Memory B cell (primary cell): Measurements from ENCODE around the gene MFSD12.
"Not testable (repeated sequence)": the region's sequence is repeated elsewhere in the genome, so short reads cannot be mapped to it uniquely, and the experiment has no call there.

ENCODE experiments used
- ATAC-seq: fragments of 150-1000 bp; cut with Tn5 transposase; 2 replicates; pipeline ENCODE4 v1.10.0; 2021; ENCODE audit warnings: low read depth, mild to moderate bottlenecking, moderate library complexity
- DNase-seq, 2 donors: peaks; one replicate each; pipeline ENCODE4 v3.0.0; 2022; ENCODE audit warnings: low spot score in 2 of 2
- H3K27ac Mint-ChIP-seq: one replicate; pipeline ENCODE4 v1.8.0; 2022; ENCODE audit warnings: mild to moderate bottlenecking, moderate library complexity, mixed read lengths
- H3K27me3 Mint-ChIP-seq: one replicate; pipeline ENCODE4 v1.8.0; 2022; ENCODE audit warnings: mixed read lengths
- H3K36me3 Mint-ChIP-seq: one replicate; pipeline ENCODE4 v1.8.0; 2022; ENCODE audit warnings: mild to moderate bottlenecking, mixed read lengths
- H3K4me1 Mint-ChIP-seq: one replicate; pipeline ENCODE4 v1.8.0; 2022; ENCODE audit warnings: mixed read lengths
- H3K4me3 Mint-ChIP-seq: one replicate; pipeline ENCODE4 v1.8.0; 2022; ENCODE audit warnings: mild to moderate bottlenecking, moderate library complexity, mixed read lengths
- H3K9me3 Mint-ChIP-seq: one replicate; pipeline ENCODE4 v1.8.0; 2022; ENCODE audit warnings: mixed read lengths

The MFSD12 gene

GRCh38 chr19:3590991-3591659 is 33.7 kb upstream of the MFSD12 start:
- ATAC-seq (no peak), DNase-seq (no peak)
- no peaks in the 10 kb centered on the region for H3K4me1 Mint-ChIP-seq
- peaks cover 3% of the 10 kb centered on the region for H3K27me3 Mint-ChIP-seq
- H3K9me3 Mint-ChIP-seq, result no peaks in the 10 kb centered on the region
- no peaks in the 10 kb centered on the region for H3K36me3 Mint-ChIP-seq
- no peak overlapping the region for H3K4me3 Mint-ChIP-seq
- no peak overlapping the region for H3K27ac Mint-ChIP-seq

DNA sequence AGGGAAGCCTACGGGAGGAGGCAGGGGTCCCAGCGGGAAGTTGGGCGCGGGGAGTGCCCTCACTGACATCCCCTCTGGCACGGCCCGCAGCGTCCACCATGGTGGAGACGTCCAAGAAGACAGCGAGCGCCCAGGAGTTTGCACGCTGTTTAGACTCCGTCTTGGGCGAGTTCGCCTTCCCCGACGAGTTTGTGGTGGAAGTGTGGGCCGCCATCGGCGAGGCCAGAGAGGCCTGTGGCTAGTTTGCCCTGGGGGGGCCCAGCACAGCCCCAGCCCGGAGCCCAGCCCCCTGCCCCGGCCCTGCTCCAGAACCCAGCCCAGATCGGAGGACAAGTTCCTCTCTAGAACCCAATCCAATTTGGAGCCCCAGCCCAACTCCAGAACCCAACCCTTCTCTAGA is 32.6 kb upstream of the MFSD12 start:
- no peak overlapping the region for H3K27ac Mint-ChIP-seq
- DNase-seq, result no peak
- H3K4me1 Mint-ChIP-seq, result no peaks in the 10 kb centered on the region
- H3K27me3 Mint-ChIP-seq, result peaks cover 3% of the 10 kb centered on the region
- no peak for ATAC-seq
- no peaks in the 10 kb centered on the region for H3K9me3 Mint-ChIP-seq
- no peaks in the 10 kb centered on the region for H3K36me3 Mint-ChIP-seq
- H3K4me3 Mint-ChIP-seq, result no peak overlapping the region

DNA sequence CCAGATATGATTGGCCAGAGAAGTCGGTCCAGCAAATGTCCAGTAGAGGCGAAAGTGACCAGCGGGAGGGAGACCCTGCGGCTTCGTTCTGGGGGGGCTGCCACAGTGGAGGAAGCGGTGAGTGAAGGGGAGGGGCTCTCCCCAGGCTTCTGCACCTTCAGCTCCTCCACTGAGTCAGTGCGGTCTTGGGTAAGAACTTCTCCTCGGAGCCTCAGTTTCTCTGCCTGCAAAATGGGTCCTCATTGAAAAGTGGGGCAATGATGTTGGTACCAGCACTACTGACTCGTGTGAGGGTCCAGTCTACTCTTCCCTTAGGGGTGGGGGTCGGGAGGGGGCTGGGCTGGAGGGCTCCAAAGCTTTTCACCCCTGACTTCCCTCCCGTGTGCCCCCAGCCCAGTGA is 32.1 kb upstream of the MFSD12 start:
- no peak for DNase-seq
- no peaks in the 10 kb centered on the region for H3K9me3 Mint-ChIP-seq
- no peak overlapping the region for H3K27ac Mint-ChIP-seq
- no peak overlapping the region for H3K4me3 Mint-ChIP-seq
- no peak for ATAC-seq
- no peaks in the 10 kb centered on the region for H3K4me1 Mint-ChIP-seq
- H3K36me3 Mint-ChIP-seq, result no peaks in the 10 kb centered on the region
- H3K27me3 Mint-ChIP-seq, result peaks cover 3% of the 10 kb centered on the region

- no peak for ATAC-seq
- no peak overlapping the region for H3K27ac Mint-ChIP-seq
- no peak overlapping the region for H3K4me3 Mint-ChIP-seq
- DNase-seq, result no peak
- H3K27me3 Mint-ChIP-seq, result peaks cover 3% of the 10 kb centered on the region
- H3K4me1 Mint-ChIP-seq, result no peaks in the 10 kb centered on the region
- no peaks in the 10 kb centered on the region for H3K36me3 Mint-ChIP-seq
- no peaks in the 10 kb centered on the region for H3K9me3 Mint-ChIP-seq
Measured at GRCh38 chr19:3586707-3587346, 29.4 kb upstream of the MFSD12 start.

- DNase-seq (peak in 1 of 2 donors; percentile 42), ATAC-seq (peak; percentile 27)
- Mint-ChIP-seq H3K4me1 (no peaks in the 10 kb centered on the region), H3K4me3 (no peak overlapping the region), H3K9me3 (no peaks in the 10 kb centered on the region), H3K27me3 (peaks cover 3% of the 10 kb centered on the region), H3K36me3 (no peaks in the 10 kb centered on the region), H3K27ac (no peak overlapping the region)
Measured at GRCh38 chr19:3586127-3586626, 28.8 kb upstream of the MFSD12 start.

DNA sequence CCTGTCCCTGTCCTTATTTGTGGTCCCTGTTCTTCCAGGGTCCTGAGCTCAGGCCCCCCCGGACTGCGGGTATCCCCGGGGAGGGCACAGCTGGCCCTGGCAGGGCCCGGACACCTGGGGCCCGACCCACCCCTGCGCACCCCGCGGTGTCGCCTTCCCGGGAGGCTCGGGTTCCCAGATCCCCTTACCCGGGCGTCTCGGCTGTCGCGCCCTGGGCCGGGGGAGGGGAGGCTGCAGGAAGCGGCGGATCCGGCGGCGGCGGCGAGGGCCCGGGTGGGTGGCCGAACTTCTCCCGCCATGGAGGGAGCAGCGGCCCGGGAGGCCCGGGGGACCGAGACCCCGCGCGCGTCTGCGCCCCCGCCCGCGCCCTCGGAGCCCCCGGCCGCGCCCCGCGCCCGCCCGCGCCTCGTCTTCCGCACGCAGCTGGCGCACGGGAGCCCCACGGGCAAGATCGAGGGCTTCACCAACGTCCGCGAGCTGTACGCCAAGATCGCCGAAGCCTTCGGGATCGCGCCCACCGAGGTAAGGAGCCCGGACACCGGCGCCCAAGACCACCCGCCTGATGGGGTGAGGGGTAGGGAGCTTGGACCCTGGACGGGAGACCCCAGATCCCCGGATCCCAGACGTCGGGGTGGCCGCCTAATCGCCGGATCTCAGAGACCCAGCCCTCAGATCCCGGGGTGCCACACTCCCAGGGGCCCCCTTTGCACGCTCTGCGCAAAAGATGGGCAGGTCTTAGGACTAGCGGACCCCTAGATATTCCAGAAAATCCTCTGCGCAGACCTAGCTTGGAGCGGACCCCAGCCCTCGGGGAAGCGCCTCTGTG is 28.1 kb upstream of the MFSD12 start, which contains the start of gene GIPC3:
GIPC3 (plus strand) TSS at position 178 of the 826 bp plus-strand sequence; CDS start at position 298, 120 bp downstream.
- Mint-ChIP-seq H3K9me3 (no peaks in the 10 kb centered on the region), H3K27me3 (peaks cover 3% of the 10 kb centered on the region), H3K4me3 (no peak within 1 kb of the TSS), H3K27ac (no peak within 1 kb of the TSS), H3K36me3 (no peaks in the 10 kb centered on the region), H3K4me1 (no peaks in the 10 kb centered on the region)
- DNase-seq (no peak), ATAC-seq (no peak)

DNA sequence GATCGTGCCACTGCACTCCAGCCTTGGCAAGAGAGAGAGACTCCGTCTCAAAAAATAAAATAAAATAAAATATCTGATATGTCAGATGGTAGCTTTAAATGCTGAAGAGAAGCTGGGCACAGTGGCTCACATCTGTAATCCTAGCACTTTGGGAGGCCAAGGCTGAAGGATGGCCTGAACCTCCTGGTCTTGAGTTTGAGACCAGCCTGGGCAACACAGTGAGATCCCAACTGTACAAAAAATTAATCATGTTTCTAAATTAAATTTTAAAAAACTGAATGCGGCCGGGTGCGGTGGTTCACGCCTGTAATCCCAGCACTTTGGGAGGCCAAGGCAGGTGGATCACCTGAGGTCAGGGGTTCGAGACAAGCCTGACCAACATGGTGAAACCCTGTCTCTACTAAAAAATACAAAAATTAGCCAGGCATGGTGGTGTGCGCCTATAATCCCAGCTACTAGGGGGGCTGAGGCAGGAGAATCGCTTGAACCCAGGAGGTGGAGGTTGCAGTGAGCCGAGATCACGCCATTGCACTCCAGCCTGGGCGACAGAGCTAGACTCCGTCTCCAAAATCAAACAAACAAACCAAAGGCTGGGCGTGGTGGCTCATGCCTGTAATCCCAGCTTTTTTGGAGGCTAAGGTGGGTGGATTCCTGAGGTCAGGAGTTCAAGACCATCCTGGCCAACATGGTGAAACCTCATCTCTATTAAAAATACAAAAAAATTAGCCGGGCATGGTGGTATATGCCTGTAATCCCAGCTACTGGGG is 26.8 kb upstream of the MFSD12 start:
- not testable (repeated sequence) for ATAC-seq, H3K9me3 Mint-ChIP-seq, H3K27ac Mint-ChIP-seq, H3K4me1 Mint-ChIP-seq, H3K4me3 Mint-ChIP-seq, DNase-seq, H3K27me3 Mint-ChIP-seq, H3K36me3 Mint-ChIP-seq

DNA sequence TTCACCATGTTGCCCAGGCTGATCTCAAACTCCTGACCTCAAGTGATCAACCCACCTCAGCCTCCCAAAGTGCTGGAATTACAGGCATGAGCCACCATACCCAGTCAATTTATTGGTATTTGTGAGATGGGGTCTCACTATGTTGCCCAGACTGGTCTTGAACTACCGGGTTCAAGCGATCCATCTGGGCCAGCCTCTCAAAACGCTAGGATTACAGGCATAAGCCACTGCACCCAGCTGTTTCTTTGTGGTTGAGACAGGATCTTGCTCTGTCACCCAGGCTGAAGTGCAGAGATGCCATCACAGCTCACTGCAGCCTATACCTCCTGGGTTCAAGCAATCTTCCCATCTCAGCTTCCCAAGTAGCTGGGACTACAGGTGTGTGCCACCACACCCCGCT is 24.4 kb upstream of the MFSD12 start:
- H3K27me3 Mint-ChIP-seq, H3K4me3 Mint-ChIP-seq, H3K4me1 Mint-ChIP-seq, H3K27ac Mint-ChIP-seq, DNase-seq, H3K9me3 Mint-ChIP-seq, ATAC-seq, H3K36me3 Mint-ChIP-seq: not testable (repeated sequence)

GRCh38 chr19:3580156-3580934 is 23.0 kb upstream of the MFSD12 start:
- H3K27ac Mint-ChIP-seq, result no peak overlapping the region
- H3K27me3 Mint-ChIP-seq, result peaks cover 1% of the 10 kb centered on the region
- DNase-seq (no peak), ATAC-seq (no peak)
- no peak overlapping the region for H3K4me3 Mint-ChIP-seq
- no peaks in the 10 kb centered on the region for H3K4me1 Mint-ChIP-seq
- H3K36me3 Mint-ChIP-seq, result peaks cover 3% of the 10 kb centered on the region
- no peaks in the 10 kb centered on the region for H3K9me3 Mint-ChIP-seq

DNA sequence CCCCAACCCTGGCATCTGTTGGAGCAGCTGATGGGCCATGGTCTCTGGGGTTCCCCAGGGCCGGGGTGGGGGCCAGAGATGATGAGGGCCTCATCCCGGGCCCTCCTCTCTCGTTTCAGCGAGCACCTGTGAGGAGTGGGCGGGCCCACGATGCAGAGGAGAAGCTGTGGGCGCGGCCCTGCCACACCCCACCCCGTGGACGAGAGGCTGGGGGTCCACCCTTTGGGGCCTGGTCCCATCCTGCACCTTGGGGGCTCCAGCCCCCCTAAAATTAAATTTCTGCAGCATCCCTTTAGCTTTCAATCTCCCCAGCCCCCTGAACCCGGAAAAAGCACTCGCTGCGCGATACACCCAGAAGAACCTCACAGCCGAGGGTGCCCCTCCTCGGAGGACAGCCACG is 21.0 kb upstream of the MFSD12 start:
- Mint-ChIP-seq H3K27me3 (peaks cover 1% of the 10 kb centered on the region), H3K27ac (no peak overlapping the region), H3K9me3 (no peaks in the 10 kb centered on the region), H3K4me3 (no peak overlapping the region), H3K36me3 (peaks cover 8% of the 10 kb centered on the region), H3K4me1 (peaks cover 2% of the 10 kb centered on the region)
- DNase-seq (no peak), ATAC-seq (no peak)

GRCh38 chr19:3577723-3578344 is 20.4 kb upstream of the MFSD12 start:
- Mint-ChIP-seq H3K4me3 (peak overlapping the region; percentile 21), H3K4me1 (peaks cover 2% of the 10 kb centered on the region), H3K36me3 (peaks cover 8% of the 10 kb centered on the region), H3K27me3 (no peaks in the 10 kb centered on the region), H3K9me3 (no peaks in the 10 kb centered on the region), H3K27ac (no peak overlapping the region)
- DNase-seq (no peak), ATAC-seq (no peak)

DNA sequence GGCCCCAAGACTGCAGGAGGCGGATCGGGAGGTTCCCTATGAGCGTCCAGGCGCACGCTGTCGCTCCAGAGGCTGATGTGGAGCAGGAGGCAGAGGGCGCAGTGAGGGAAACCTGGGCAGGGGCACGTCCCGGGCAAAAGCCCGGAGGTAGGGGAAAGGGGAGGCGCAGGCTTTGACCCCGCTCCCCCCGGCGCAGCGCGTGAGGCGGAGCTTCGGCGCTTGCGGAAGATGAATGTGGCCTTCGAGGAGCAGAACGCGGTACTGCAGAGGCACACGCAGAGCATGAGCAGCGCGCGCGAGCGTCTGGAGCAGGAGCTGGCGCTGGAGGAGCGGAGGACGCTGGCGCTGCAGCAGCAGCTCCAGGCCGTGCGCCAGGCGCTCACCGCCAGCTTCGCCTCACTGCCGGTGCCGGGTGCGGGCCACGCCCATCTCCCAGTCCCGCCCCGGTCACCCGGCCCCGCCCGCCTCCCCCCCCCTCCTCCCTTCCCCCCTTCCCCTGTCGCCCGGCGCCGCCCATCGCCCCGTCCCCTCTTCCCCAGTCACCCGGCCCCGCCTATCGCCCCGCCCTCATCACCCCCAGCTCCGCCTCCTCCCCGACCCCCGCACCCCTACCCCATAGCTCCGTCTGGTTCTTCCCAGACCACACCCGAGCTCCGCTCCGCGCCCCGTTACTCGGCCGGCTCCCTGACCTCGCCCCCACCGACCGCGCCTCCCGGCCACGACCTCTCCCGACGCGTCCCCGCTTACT is 19.5 kb upstream of the MFSD12 start:
- H3K4me3 Mint-ChIP-seq, result peak overlapping the region; percentile 70

More for the DNA sequence above, 19.5 kb upstream of the MFSD12 start:
- H3K27me3 Mint-ChIP-seq, result no peaks in the 10 kb centered on the region
- DNase-seq (no peak), ATAC-seq (no peak)
- H3K9me3 Mint-ChIP-seq, result no peaks in the 10 kb centered on the region
- peaks cover 8% of the 10 kb centered on the region for H3K36me3 Mint-ChIP-seq
- H3K4me1 Mint-ChIP-seq, result peaks cover 2% of the 10 kb centered on the region
- H3K27ac Mint-ChIP-seq, result no peak overlapping the region
